Measurements from ENCODE around the gene FAM171A1.

FAM171A1 gene

DNA sequence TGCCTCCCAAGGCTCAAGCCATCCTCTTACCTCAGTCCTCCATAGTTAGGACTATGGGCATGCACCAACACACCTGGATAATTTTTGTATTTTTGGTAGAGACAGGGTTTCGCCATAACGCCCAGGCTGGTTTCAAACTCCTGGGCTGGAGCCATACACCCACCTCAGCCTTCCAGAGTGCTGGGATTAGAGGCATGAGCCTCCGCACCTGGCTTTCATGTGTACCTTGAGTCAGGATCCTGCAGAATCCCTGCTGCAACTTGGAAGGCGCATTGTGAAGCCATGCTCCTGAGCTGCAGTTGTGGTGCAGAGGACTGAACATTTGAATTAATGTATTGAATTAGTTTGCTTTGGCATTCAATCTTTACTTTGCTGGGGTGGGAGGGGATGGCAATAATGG, 173.2 kb downstream of the FAM171A1 start:
- FAIRE-seq: no peak
- no peak for DNase-seq (ENCODE audit: insufficient read length, low spot score)
- TF ChIP-seq, protein P1, sequence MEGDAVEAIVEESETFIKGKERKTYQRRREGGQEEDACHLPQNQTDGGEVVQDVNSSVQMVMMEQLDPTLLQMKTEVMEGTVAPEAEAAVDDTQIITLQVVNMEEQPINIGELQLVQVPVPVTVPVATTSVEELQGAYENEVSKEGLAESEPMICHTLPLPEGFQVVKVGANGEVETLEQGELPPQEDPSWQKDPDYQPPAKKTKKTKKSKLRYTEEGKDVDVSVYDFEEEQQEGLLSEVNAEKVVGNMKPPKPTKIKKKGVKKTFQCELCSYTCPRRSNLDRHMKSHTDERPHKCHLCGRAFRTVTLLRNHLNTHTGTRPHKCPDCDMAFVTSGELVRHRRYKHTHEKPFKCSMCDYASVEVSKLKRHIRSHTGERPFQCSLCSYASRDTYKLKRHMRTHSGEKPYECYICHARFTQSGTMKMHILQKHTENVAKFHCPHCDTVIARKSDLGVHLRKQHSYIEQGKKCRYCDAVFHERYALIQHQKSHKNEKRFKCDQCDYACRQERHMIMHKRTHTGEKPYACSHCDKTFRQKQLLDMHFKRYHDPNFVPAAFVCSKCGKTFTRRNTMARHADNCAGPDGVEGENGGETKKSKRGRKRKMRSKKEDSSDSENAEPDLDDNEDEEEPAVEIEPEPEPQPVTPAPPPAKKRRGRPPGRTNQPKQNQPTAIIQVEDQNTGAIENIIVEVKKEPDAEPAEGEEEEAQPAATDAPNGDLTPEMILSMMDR (IDR thresholded peaks at IDR 0.05; ENCODE audit: insufficient read depth, missing control alignments): no peak

DNA sequence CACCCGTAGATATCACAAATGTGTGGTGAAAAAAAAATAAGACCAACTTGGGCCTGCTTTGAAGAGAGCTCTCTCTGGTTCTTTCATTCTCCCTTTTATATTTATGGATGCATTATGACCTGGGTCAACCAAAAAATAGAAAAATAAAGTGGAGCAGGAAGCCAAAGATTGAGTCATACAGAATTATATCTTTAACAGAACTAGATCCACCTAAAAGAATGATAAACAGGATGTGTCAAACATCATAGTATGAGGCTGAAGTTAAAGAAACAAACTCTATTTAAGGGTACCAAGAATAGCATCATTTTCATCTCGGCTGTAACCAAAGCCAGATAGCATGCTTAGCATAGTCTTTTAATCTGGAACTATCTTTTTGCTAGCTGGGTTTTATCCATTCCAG, 173.8 kb downstream of the FAM171A1 start:
- TF ChIP-seq, protein P1 (IDR thresholded peaks at IDR 0.05; ENCODE audit: insufficient read depth, missing control alignments): no peak
- DNase-seq (ENCODE audit: insufficient read length, low spot score): no peak
- FAIRE-seq: no peak

DNA sequence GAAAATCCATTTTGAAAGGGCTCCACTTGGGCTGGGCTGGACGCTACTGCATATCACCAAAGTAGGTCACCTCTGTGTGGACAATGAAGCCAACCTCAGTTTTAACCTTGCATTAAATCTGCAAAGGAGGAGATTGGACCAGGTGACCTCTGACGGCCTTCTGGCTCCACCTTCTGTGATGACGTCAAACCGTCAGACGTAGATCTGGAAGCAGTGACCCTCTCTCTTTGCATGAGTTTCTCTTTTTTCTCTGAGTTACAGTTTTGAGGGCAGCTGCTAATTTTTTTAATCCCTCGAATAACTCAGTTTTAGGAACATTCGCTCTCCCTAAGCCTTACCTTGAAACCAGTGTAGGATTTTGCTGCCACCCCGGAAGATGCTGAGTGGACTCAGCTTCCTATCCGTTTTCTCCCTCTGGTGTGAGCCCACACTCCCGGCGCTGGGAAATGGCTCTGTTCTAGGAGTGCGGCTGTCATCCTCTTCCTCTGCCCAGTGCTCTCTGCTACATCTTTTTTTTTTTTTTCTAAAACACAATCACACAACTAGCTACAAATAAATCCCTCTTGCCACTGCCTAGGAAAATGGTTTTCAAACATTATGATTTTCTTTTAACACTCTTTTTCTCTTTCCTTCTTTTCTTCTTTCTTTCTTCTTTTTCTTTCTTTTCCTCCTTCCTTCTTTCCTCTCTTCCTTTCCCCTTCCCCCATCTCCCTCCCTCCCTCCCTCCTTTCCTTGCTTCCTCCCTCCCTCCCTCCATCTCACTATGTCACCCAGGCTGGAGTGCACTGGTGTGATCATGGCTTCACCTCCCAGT, 174.9 kb downstream of the FAM171A1 start:
- FAIRE-seq: no peak
- DNase-seq (ENCODE audit: insufficient read length, low spot score): no peak
- TF ChIP-seq, protein P1 (IDR thresholded peaks at IDR 0.05; ENCODE audit: insufficient read depth, missing control alignments): no peak

DNA sequence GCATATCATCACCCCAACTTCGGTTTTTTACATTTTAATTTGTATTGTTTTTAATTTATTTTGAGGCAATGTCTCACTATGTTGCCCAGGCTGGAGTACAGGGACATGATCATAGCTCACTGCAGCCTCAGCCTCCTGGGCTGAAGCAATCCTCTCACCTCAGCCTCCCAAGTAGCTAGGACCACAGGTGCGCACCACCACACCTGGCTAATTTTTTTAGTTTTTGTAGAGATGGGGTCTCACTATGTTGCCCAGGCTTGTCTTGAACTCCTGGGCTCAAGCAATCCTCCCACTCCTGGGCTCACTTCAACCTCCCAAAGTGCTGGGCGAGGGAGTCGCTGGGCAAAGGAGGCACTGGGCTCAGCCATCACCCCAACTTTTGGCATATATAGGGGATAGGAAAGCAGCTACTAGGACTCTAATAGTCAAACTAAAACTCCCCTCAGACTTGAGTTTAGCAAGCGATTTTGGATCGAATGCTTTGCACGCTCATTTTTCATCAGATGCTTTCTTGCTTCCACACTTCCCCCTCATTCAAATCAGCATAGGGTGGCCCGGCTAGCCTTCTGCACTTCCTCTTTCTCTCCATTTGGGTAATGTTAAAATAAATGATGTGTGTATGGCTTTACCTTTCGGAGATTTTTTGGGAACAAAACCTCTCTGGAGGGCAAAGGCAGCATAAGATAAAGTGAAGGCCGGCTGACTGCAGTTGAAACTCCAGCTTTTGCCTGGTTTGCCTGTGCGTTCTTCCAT, 181.8 kb downstream of the FAM171A1 start:
- DNase-seq (ENCODE audit: insufficient read length, low spot score) (no peak), FAIRE-seq (no peak)
- TF ChIP-seq, protein P1 (IDR thresholded peaks at IDR 0.05; ENCODE audit: insufficient read depth, missing control alignments): no peak

DNA sequence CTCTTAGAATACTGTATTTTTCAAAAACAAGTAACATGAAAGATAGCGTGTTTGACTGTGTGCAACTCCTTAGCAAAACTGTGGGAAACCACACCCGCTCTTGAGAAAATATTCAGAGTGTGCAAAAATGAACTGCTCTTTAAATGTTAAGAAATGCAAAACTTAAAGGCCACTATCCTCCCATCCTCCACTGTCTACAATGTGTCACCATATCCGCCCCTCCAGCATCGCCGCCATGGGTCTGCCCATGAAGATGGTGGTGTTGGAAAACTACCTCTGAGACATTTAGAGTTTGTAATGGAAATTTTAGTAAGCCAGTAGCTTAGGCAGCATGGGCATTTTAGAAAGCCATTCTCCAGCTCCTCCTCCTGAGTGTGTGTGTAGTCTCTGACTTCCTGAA, 182.5 kb downstream of the FAM171A1 start:
- FAIRE-seq: no peak
- DNase-seq (ENCODE audit: insufficient read length, low spot score): no peak
- TF ChIP-seq, protein P1 (IDR thresholded peaks at IDR 0.05; ENCODE audit: insufficient read depth, missing control alignments): no peak

DNA sequence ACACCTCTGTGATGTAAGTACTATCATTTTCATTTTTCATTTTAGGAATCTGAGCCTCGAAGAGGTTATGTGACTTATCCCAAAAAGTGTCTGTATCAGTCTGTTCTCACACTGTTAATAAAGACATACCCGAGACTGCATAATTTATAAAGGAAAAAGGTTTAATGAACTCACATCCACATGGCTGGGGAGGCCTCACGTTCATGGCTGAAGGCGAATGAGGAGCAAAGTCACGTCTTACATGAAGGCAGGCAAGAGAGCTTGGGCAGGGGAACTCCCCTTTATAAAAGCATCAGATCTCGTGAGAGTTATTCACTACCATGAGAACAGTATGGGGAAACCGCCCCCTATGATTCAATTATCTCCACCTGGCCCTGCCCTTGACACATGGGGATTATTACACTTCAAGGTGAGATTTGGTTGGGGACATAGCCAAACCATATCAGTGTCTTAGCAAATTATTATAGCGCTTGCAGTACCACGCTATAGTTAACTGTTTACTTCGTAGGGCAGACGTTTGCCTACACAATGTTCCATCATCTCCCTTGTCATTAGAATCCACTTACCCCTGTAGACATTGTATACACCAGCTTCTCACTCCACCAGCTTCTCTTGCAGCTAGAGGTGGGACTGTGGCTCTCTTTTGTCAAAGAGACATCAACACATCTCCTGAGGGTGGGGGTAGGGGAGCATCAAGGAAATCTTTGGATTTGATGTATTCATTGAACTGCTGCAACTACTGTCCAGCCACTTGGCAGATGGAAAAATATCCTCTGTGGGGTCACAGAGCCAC, 187.2 kb downstream of the FAM171A1 start:
- FAIRE-seq (no peak), DNase-seq (ENCODE audit: insufficient read length, low spot score) (no peak)
- TF ChIP-seq, protein P1 (IDR thresholded peaks at IDR 0.05; ENCODE audit: insufficient read depth, missing control alignments): no peak
